ENCODE results near the gene USP2.
"Not testable (repeated sequence)": the region's sequence is repeated elsewhere in the genome, so short reads cannot be mapped to it uniquely, and the experiment has no call there.

The USP2 gene

DNA sequence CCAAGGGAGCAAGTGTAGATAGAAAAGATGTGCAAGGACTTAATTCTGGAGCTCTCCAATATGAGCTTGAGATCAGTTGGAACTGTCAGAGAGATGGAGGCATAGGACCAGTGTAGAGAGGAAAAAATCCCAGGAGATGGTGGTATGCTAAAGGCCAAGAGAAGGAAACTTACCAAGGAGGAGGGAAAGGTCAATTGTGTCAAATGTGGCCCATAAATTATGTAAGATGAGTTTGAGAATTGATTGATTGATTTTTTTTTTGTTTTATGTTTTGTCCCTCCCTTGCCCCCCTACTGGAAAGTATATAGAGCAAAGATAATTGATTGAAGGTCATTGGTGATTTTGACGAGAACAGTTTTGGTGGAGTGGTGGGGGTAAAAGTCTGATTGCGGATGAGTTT lies 2.8 kb upstream of the USP2 start:
- TF ChIP-seq, protein P1, sequence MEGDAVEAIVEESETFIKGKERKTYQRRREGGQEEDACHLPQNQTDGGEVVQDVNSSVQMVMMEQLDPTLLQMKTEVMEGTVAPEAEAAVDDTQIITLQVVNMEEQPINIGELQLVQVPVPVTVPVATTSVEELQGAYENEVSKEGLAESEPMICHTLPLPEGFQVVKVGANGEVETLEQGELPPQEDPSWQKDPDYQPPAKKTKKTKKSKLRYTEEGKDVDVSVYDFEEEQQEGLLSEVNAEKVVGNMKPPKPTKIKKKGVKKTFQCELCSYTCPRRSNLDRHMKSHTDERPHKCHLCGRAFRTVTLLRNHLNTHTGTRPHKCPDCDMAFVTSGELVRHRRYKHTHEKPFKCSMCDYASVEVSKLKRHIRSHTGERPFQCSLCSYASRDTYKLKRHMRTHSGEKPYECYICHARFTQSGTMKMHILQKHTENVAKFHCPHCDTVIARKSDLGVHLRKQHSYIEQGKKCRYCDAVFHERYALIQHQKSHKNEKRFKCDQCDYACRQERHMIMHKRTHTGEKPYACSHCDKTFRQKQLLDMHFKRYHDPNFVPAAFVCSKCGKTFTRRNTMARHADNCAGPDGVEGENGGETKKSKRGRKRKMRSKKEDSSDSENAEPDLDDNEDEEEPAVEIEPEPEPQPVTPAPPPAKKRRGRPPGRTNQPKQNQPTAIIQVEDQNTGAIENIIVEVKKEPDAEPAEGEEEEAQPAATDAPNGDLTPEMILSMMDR (IDR thresholded peaks at IDR 0.05; ENCODE audit: insufficient read depth, low read depth, low read length, missing control alignments) = no peak
- no peak overlapping the region for H3K4me3 ChIP-seq (ENCODE audit: low read length)

DNA sequence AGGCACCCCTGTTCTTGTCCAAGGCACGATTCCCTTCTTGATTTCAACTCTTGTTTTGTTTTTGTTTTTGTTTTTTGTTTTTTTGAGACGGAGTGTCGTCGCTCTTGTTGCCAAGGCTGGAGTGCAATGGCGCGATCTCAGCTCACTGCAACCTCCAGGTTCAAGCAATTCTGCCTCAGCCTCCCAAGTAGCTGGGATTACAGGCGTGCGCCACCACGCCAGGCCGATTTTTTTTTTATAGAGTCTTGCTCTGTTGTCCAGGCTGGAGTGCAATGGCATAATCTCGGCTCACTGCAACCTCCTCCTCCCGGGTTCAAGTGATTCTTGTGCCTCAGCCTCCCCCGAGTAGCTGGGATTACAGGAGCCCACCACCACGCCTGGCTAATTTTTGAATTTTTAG lies 1.0 kb upstream of the USP2 start:
- H3K4me3 ChIP-seq (ENCODE audit: low read length); DNase-seq (ENCODE audit: low read depth): not testable (repeated sequence)

More for the DNA sequence above, 2.8 kb upstream of the USP2 start:
- no peak for DNase-seq (ENCODE audit: low read depth)

DNA sequence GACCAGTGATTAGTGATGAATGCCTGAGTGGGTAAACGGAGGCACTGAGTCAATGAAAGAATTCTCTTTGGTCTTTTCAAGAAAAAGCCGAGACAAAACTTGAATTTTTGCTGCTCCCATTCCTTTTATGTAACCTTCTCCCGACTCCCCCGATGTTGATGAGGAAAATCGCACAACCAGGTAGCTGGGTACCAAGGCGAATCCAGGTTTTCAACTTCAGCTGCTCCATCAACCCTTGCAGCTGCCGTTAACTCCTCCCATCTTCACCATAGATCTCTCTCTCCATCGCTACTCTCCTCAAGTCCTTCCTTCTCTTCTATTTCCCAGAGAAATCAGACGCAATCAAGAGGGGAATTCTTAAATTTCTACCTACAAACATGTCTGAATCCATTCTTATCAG lies 611 bp upstream of the USP2 start:
- peak overlapping the region; percentile 37 for H3K4me3 ChIP-seq (ENCODE audit: low read length)
- no peak for DNase-seq (ENCODE audit: low read depth)
- TF ChIP-seq, protein P1 (IDR thresholded peaks at IDR 0.05; ENCODE audit: insufficient read depth, low read depth, low read length, missing control alignments) = no peak

DNA sequence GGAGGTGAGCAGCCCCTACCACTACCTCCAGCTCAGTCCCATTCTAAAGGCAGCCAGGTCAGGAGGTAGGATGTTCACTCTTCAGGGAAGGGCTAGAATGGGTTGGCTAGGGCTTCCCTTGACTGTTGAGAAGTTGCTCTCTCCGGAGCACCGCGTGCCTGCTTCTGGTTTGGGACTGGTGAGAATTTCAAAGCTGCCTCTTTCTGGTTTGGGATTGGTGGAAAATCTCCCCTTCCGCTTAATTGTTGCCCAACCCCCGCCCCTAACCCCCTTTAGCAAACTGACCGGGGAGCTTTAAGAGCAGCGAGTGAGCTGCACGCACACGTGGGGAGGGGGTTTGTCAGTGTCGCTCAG lies 686 bp downstream of the USP2 start:
- peak overlapping the region; percentile 53 for H3K4me3 ChIP-seq (ENCODE audit: low read length)
- TF ChIP-seq, protein P1 (IDR thresholded peaks at IDR 0.05; ENCODE audit: insufficient read depth, low read depth, low read length, missing control alignments) = no peak
- DNase-seq (ENCODE audit: low read depth) = no peak

DNA sequence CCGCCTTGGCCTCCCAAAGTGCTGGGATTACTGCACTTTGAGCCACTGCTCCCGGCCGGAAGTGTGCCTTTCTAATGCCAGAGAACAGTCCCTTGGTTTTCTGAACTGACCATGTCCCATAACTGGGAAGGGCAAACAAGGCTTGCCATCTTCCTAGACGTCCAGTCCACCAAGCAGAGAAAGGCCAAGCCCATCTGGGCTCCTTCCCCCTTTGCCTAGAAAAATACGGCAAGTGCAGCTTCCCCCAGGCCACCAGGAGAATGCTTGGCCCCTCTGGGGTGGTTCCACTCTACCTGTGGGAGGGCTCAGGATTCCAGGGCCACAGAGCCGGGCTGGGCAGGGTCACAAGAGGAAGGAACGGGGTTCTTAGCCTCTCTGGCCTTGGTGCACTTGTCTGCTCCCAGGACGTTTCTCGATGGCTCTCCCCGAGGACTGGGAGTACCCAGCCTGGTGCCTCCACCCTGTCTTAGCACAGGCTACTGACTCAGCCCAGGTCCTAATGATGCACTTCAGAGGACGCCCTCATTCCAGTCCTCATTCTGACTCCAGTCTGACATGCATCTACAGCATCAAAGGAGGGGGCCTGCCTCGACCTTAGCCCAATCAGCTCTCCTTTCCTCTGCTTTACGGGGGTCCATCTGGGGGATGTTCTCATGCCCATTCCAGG lies 1.2 kb downstream of the USP2 start:
- no peak overlapping the region for H3K4me3 ChIP-seq (ENCODE audit: low read length)
- peak; percentile 65 for DNase-seq (ENCODE audit: low read depth)
- TF ChIP-seq, protein P1 (IDR thresholded peaks at IDR 0.05; ENCODE audit: insufficient read depth, low read depth, low read length, missing control alignments) = no peak

DNA sequence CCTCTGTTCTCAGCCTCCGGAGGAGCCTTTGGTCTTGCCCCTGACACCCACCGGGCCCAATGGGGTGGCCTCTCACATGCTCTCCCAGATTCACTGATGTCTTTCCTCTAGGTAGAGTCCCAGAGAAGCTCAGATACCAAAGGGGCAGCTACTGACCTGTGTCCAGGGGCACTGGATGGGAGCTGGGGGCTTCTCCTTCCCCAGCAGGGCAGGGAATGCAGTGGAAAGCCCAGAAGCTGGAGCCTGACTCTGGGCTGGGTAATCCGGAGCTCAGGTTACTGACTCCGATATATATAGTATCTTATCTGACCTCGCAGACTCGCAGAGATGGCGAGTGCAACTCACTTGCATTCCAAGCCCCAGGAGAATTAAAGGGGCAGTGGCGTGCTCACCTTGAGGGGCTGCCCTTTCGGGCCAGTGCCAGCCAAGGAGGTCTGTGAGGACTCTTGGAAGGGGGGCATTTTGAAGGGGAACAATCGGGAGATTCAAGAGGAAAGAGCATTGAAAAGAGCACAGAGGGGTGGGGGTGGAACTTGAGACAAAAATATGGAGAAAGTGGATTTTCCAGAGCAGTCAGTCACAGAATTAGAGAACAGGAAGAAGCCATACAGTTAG lies 2.5 kb downstream of the USP2 start:
- no peak for DNase-seq (ENCODE audit: low read depth)
- TF ChIP-seq, protein P1 (IDR thresholded peaks at IDR 0.05; ENCODE audit: insufficient read depth, low read depth, low read length, missing control alignments) = no peak
- no peak overlapping the region for H3K4me3 ChIP-seq (ENCODE audit: low read length)

DNA sequence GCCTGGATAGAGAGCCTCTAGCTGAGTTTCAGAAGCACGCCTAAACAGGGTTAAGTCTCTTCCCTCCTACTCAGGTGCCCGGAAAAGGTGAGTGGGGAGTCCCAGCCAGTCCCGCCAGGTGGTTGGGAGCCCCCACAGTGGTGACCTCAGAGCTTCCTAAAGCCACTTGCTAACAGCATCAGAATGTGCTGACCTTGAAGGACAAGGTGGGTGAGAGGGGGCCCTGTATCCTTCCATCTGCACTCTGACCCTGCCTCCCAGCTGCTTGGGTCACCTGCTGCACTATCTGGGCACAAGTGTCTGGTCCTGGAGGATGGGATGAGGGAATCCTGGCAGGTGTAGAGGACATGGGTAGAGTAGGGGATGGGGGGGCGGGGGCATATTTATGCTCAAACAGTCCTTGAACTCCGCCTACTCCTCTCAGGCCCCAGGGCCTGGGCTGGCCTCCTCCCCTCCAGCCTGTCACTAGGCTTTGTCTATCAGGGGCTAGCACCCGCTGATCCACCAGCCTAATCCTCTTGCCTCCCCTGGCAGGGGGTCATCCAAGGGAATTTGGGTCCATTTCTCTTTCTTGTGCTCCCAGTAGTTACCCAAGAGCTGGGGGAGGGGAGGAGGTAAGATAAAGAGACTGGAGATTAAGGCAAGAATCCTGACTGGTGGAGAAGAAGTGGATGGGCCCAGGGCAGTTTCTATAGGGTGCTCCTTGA lies 3.4 kb downstream of the USP2 start:
- TF ChIP-seq, protein P1 (IDR thresholded peaks at IDR 0.05; ENCODE audit: insufficient read depth, low read depth, low read length, missing control alignments) = no peak
- no peak for DNase-seq (ENCODE audit: low read depth)
- no peak overlapping the region for H3K4me3 ChIP-seq (ENCODE audit: low read length)
